GM19023 (cell line): ENCODE measurements around the gene LDHD.

Source experiments
- ATAC-seq: cut with Tn5 transposase; IDR thresholded peaks from one replicate; pipeline ENCODE4 v1.9.1; 2021; ENCODE audit warnings: mild to moderate bottlenecking, moderate library complexity; ENCODE audit not compliant: unreplicated experiment

LDHD gene

GRCh38 chr16:75083813-75084212 is 32.8 kb downstream of the LDHD start:
- no peak for ATAC-seq

GRCh38 chr16:75081179-75081859 is 35.3 kb downstream of the LDHD start:
- no peak for ATAC-seq

- ATAC-seq = no peak
Observed at GRCh38 chr16:75080205-75081029, 36.2 kb downstream of the LDHD start.

- no peak for ATAC-seq
Observed at GRCh38 chr16:75079346-75079926, 37.1 kb downstream of the LDHD start.

- no peak for ATAC-seq
Observed at GRCh38 chr16:75078886-75079285, 37.7 kb downstream of the LDHD start.

GRCh38 chr16:75075688-75076268 is 40.8 kb downstream of the LDHD start:
- ATAC-seq = no peak

- ATAC-seq = peak; percentile 94
Observed at GRCh38 chr16:75074920-75075687, 41.5 kb downstream of the LDHD start.

- no peak for ATAC-seq
Observed at GRCh38 chr16:75074304-75074793, 42.2 kb downstream of the LDHD start.

GRCh38 chr16:75073545-75074303 is 42.9 kb downstream of the LDHD start:
- ATAC-seq = no peak

- no peak for ATAC-seq
Observed at GRCh38 chr16:75072239-75072947, 44.2 kb downstream of the LDHD start.

GRCh38 chr16:75071621-75072020 is 45.0 kb downstream of the LDHD start:
- ATAC-seq = no peak

GRCh38 chr16:75070012-75070841 is 46.4 kb downstream of the LDHD start:
- ATAC-seq = no peak

- ATAC-seq = no peak
Observed at GRCh38 chr16:75068085-75069031, 48.2 kb downstream of the LDHD start.

- ATAC-seq = no peak
Observed at GRCh38 chr16:75066861-75067447, 49.6 kb downstream of the LDHD start.

GRCh38 chr16:75065521-75066149 is 50.9 kb downstream of the LDHD start:
- ATAC-seq = no peak

- ATAC-seq = no peak
Observed at GRCh38 chr16:75065149-75065505, 51.5 kb downstream of the LDHD start.
